ENCODE data around the gene LRMDA. TPM values are rescaled to one million over a fixed set of nuclear protein-coding genes. Genes with fewer than 3 reads are reported as not detected.
"Not testable (repeated sequence)": the region's sequence is repeated elsewhere in the genome, so short reads cannot be mapped to it uniquely, and the experiment has no call there.

LRMDA gene
- total RNA-seq, 4 donors from 2014 or later = 7.3 to 20.1 (median 8.4) TPM

DNA sequence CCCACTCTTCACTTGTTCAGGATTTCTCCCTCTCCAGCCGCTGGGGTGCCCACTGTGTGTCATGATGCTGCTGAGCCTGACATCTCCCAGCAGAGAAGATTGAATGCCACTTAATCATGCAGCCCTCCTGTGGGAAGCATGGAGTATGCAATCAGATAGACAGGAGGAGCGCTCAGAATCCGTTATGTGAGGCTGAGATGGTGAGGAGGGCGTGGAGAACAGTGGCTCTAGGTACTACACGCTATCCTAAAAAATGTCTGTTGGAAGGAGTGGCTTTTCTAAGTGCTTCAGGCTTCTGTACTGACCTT, 334.3 kb downstream of the LRMDA start:
- no peak overlapping the region for H3K27ac ChIP-seq
- no peaks in the 10 kb centered on the region for H3K36me3 ChIP-seq
- 90% methylated on average over 5 of the region's 5 CpGs; no CpG with 5 or more reads in 1 of the 2 donors for WGBS, 2 donors (ENCODE audit: low coverage in 1 of 2)
- no peaks in the 10 kb centered on the region for H3K27me3 ChIP-seq
- TF ChIP-seq POLR2A (IDR thresholded peaks at IDR 0.05) (no peak), EP300 (IDR thresholded peaks at IDR 0.05) (no peak), POLR2AphosphoS5 (IDR thresholded peaks at IDR 0.05) (no peak)
- TF ChIP-seq, protein P1, sequence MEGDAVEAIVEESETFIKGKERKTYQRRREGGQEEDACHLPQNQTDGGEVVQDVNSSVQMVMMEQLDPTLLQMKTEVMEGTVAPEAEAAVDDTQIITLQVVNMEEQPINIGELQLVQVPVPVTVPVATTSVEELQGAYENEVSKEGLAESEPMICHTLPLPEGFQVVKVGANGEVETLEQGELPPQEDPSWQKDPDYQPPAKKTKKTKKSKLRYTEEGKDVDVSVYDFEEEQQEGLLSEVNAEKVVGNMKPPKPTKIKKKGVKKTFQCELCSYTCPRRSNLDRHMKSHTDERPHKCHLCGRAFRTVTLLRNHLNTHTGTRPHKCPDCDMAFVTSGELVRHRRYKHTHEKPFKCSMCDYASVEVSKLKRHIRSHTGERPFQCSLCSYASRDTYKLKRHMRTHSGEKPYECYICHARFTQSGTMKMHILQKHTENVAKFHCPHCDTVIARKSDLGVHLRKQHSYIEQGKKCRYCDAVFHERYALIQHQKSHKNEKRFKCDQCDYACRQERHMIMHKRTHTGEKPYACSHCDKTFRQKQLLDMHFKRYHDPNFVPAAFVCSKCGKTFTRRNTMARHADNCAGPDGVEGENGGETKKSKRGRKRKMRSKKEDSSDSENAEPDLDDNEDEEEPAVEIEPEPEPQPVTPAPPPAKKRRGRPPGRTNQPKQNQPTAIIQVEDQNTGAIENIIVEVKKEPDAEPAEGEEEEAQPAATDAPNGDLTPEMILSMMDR (IDR thresholded peaks at IDR 0.05) = no peak
- H3K4me1 ChIP-seq = peaks cover 0 to 16% (median 0%) of the 10 kb centered on the region in 3 donors
- H3K9me3 ChIP-seq = no peaks in the 10 kb centered on the region
- ATAC-seq = no peak
- no peak overlapping the region for H3K4me3 ChIP-seq

DNA sequence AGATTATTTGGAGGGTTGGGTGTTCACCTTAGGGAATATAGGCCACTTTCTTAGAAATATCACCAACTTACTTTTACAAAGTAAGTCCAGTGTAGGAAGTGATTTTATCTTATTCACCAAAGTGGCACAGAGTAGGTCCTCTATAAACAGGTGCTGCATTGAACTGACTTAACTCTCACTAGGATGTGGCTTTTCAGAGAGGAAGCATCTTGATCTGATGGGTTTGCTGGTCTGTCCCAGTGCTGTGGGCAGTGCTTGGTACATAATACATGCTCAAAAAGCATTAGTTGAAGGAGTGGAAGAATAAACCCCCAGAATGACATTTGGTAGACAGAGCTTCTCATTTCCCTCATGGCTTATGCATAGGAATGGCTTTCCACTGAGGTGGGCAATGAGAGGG, 334.7 kb downstream of the LRMDA start:
- Histone ChIP-seq H3K9me3 (no peaks in the 10 kb centered on the region), H3K4me1 (peaks cover 0 to 20% (median 0%) of the 10 kb centered on the region in 3 donors), H3K36me3 (no peaks in the 10 kb centered on the region), H3K4me3 (no peak overlapping the region), H3K27ac (no peak overlapping the region), H3K27me3 (no peaks in the 10 kb centered on the region)
- ATAC-seq = no peak
- TF ChIP-seq POLR2AphosphoS5 (IDR thresholded peaks at IDR 0.05) = no peak
- TF ChIP-seq EP300 (IDR thresholded peaks at IDR 0.05) = no peak
- TF ChIP-seq POLR2A (IDR thresholded peaks at IDR 0.05) = no peak
- TF ChIP-seq, protein P1 (IDR thresholded peaks at IDR 0.05) = no peak

DNA sequence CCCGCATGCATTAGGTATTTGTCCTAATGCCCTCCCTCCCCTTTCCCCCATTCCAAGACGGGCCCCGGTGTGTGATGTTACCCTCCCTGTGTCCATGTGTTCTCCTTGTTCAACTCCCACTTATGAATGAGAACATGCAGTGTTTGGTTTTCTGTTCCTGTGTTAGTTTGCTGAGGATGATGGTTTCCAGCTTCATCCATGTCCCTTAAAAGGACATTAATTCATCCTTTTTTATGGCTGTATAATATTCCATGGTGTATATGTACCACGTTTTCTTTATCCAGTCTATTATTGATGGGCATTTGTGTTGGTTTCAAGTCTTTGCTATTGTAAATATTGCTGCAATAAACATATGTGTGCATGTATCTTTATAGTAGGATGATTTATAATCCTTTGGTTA, 335.3 kb downstream of the LRMDA start:
- not testable (repeated sequence) for H3K27me3 ChIP-seq
- WGBS, 2 donors (ENCODE audit: low coverage in 1 of 2) = 87 to 98% methylated on average over 3 to 4 of the region's 4 CpGs

DNA sequence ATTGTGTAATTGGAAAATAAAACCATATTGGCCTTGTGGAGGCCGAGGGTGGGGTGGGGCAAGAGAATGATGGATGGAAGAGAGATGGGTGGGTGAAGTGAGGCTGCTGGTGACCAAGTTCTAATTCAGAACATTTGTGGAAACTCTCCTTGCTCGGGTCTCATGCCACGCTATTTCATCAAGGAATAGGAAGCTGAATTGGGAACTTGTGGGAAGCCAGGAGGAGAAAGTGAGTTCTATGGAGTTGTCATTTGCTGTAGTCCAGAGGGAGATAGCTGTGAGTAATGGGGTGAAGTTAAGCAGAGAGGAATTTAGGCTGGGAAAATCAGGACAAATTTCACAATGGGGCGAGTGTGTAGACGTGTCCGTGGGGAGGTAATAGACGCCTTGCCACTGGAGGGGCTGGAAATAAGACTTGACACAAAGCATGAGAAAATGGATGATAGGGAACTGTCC, 339.2 kb downstream of the LRMDA start:
- peak; percentile 88 for ATAC-seq
- TF ChIP-seq POLR2AphosphoS5 (IDR thresholded peaks at IDR 0.05) = peak; percentile 34
- TF ChIP-seq, protein P1 (IDR thresholded peaks at IDR 0.05) = no peak
- no peaks in the 10 kb centered on the region for H3K27me3 ChIP-seq
- peaks cover 4 to 61% (median 6%) of the 10 kb centered on the region in 3 donors for H3K4me1 ChIP-seq
- H3K36me3 ChIP-seq = no peaks in the 10 kb centered on the region
- H3K27ac ChIP-seq = peak overlapping the region in 1 of 4 donors; percentile 67
- H3K4me3 ChIP-seq = no peak overlapping the region
- 48 to 51% methylated on average over 6 to 7 of the region's 7 CpGs for WGBS, 2 donors (ENCODE audit: low coverage in 1 of 2)
- no peaks in the 10 kb centered on the region for H3K9me3 ChIP-seq

More for the DNA sequence above, 335.3 kb downstream of the LRMDA start:
- H3K4me1 ChIP-seq = peaks cover 0 to 26% (median 5%) of the 10 kb centered on the region in 3 donors
- H3K36me3 ChIP-seq, H3K9me3 ChIP-seq, H3K4me3 ChIP-seq, H3K27ac ChIP-seq, ATAC-seq: not testable (repeated sequence)

DNA sequence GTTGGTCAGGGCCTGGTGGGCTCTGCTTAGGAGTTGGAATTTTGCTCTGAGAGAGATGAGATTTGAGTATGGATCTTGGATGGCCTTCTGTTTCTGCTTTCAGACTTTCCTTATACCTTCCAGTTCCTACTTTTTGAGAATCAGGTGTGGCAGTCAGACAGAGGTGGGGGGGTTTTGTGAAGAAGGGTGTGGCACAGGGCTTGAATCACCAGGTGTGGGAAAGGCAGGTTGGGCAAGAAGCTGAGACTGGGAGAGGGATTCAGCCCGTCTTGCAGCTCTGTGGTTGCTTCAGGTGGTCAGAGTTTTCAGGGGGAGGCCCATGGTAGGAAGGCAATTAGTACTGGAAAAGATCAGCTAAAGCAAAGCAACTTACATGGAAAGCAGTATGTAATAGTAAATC, 340.2 kb downstream of the LRMDA start:
- H3K36me3 ChIP-seq = no peaks in the 10 kb centered on the region
- H3K27ac ChIP-seq = peak overlapping the region in 3 of 4 donors; percentile 22 to 67 (median 46)
- ATAC-seq = no peak
- no peak for TF ChIP-seq POLR2A (IDR thresholded peaks at IDR 0.05)
- TF ChIP-seq POLR2AphosphoS5 (IDR thresholded peaks at IDR 0.05) = no peak
- no peaks in the 10 kb centered on the region for H3K27me3 ChIP-seq
- H3K4me3 ChIP-seq = no peak overlapping the region
- H3K4me1 ChIP-seq = peaks cover 4 to 70% (median 6%) of the 10 kb centered on the region in 3 donors
- 69 to 100% methylated on average over 1 of the region's 1 CpG for WGBS, 2 donors (ENCODE audit: low coverage in 1 of 2)
- H3K9me3 ChIP-seq = no peaks in the 10 kb centered on the region

DNA sequence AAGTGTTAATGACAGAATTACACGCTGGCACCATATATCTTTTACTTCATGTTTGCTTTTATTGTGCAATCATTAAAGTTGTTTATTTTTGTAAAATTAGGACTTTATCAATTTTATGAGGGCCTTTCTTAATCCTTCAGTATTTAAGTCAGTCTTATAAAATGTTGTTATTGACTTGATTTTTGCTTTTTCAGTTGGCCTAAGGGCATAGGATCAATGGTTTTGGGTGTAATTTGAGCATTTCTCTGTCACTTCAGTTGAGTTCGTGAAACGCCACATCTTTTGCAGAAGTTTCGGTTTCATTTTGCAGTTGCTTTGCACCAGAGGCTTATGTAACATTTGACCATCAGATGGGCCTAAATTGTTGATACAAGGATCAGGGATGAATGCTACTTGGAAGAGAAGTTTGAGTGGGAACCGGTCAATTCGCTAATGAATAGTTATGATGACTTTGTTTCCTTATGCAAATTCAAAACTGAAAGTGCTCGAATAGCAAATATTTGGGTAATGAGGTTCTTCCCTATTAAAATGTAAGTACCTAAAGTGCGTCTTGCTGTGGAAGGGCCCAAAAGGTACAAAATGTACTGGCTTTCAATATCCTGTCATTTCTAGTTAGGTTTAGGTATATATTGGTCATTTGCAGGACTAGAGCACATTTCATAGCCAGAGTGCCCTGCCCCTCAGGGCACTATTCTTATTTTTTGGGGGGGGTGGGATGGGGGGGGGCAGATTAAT, 340.9 kb downstream of the LRMDA start:
- H3K36me3 ChIP-seq = no peaks in the 10 kb centered on the region
- no peak for ATAC-seq
- no peaks in the 10 kb centered on the region for H3K9me3 ChIP-seq
- H3K4me3 ChIP-seq = peak overlapping the region in 1 of 2 donors; percentile 23
- peaks cover 4 to 77% (median 6%) of the 10 kb centered on the region in 3 donors for H3K4me1 ChIP-seq
- H3K27ac ChIP-seq = peak overlapping the region in 2 of 4 donors; percentile 46 to 67
- no peaks in the 10 kb centered on the region for H3K27me3 ChIP-seq
- TF ChIP-seq, protein P1 (IDR thresholded peaks at IDR 0.05) = no peak
- no peak for TF ChIP-seq POLR2A (IDR thresholded peaks at IDR 0.05)
- TF ChIP-seq POLR2AphosphoS5 (IDR thresholded peaks at IDR 0.05) = no peak
- TF ChIP-seq EP300 (IDR thresholded peaks at IDR 0.05) = no peak
- WGBS, 2 donors (ENCODE audit: low coverage in 1 of 2) = 70 to 71% methylated on average over 8 of the region's 8 CpGs
